CD4-positive, alpha-beta T cell treated with Interleukin-1 beta for 1 hour (primary cell): Measurements from ENCODE around the gene OR7C2.
"Not testable (repeated sequence)": the region's sequence is repeated elsewhere in the genome, so short reads cannot be mapped to it uniquely, and the experiment has no call there.

Experiments used
- DNase-seq, 2 donors: peaks; one replicate each; pipeline ENCODE4 v3.0.0-alpha.2; 2020 to 2022

The OR7C2 gene

GRCh38 chr19:14941189-14941588 lies at the start of gene OR7C2:
Gene OR7C2 (plus strand): TSS chr19:14941489. CDS start chr19:14941489, 0 bp downstream.
- no peak for DNase-seq

- DNase-seq = no peak
Observed at GRCh38 chr19:14901675-14902260, 39.5 kb upstream of the OR7C2 start.

- DNase-seq = no peak
Observed at GRCh38 chr19:14906711-14907110, 34.6 kb upstream of the OR7C2 start.

- no peak for DNase-seq
Observed at GRCh38 chr19:14915116-14915515, 26.2 kb upstream of the OR7C2 start.

- DNase-seq = no peak
Observed at GRCh38 chr19:14916848-14917247, 24.4 kb upstream of the OR7C2 start.

- no peak for DNase-seq
Observed at GRCh38 chr19:14933506-14933905, 7.8 kb upstream of the OR7C2 start.

GRCh38 chr19:14940266-14940665 lies 1.0 kb upstream of the OR7C2 start:
- no peak for DNase-seq

GRCh38 chr19:14943601-14944000 lies 2.3 kb downstream of the OR7C2 start:
- no peak for DNase-seq

GRCh38 chr19:14944456-14944855 lies 3.2 kb downstream of the OR7C2 start:
- no peak for DNase-seq

GRCh38 chr19:14949413-14949812 lies 8.1 kb downstream of the OR7C2 start:
- DNase-seq = not testable (repeated sequence)

- no peak for DNase-seq
Observed at GRCh38 chr19:14949876-14950275, 8.6 kb downstream of the OR7C2 start.

- no peak for DNase-seq
Observed at GRCh38 chr19:14950421-14950820, 9.1 kb downstream of the OR7C2 start.

- DNase-seq = no peak
Observed at GRCh38 chr19:14952767-14953166, 11.5 kb downstream of the OR7C2 start.

GRCh38 chr19:14954071-14954655 lies 12.9 kb downstream of the OR7C2 start:
- DNase-seq = no peak

- DNase-seq = no peak
Observed at GRCh38 chr19:14957464-14957863, 16.2 kb downstream of the OR7C2 start.

- DNase-seq = no peak
Observed at GRCh38 chr19:14959263-14959662, 18.0 kb downstream of the OR7C2 start.

- DNase-seq = no peak
Observed at GRCh38 chr19:14961956-14962685, 20.8 kb downstream of the OR7C2 start.

GRCh38 chr19:14968247-14968646 lies 27.0 kb downstream of the OR7C2 start:
- no peak for DNase-seq

GRCh38 chr19:14971474-14971873 lies 30.2 kb downstream of the OR7C2 start:
- DNase-seq = no peak

- no peak for DNase-seq
Observed at GRCh38 chr19:14972676-14973075, 31.4 kb downstream of the OR7C2 start.

GRCh38 chr19:14974488-14974887 lies 33.2 kb downstream of the OR7C2 start:
- DNase-seq = no peak

GRCh38 chr19:14977128-14977527 lies 35.8 kb downstream of the OR7C2 start:
- no peak for DNase-seq

GRCh38 chr19:14978161-14978776 lies 37.0 kb downstream of the OR7C2 start:
- DNase-seq = no peak
